Left lung (tissue), 10 donors: ENCODE results near the gene GSK3A. TPM values are rescaled to one million over a fixed set of nuclear protein-coding genes. Genes with fewer than 3 reads are reported as not detected.

Experiments used
- ATAC-seq: fragments of 200-7000 bp; cut with Tn5 transposase; one replicate; pipeline ENCODE4 v1.9.1; 2020; ENCODE audit warnings: moderate library complexity
- DNase-seq, 4 donors: peaks; one replicate each; pipeline ENCODE4 v3.0.0-alpha.2; 2013 to 2020
- H3K27ac ChIP-seq, 2 donors: fragments of 200-600 bp; sonication (generic) in 1 of 2; one replicate each; pipeline versions ENCODE4 v1.5.0 to v1.8.0; 2020 to 2021
- H3K27me3 ChIP-seq, 2 donors: fragments of 200-600 bp; sonication (generic) in 1 of 2; one replicate each; pipeline versions ENCODE4 v1.5.0 to v1.8.0; 2020 to 2021
- H3K36me3 ChIP-seq, 2 donors: fragments of 200-600 bp; sonication (generic) in 1 of 2; one replicate each; pipeline versions ENCODE4 v1.5.0 to v1.8.0; 2020 to 2021
- H3K4me1 ChIP-seq, 2 donors: fragments of 200-600 bp; one replicate each; pipeline ENCODE4 v1.8.0; 2021
- H3K4me3 ChIP-seq, 2 donors: fragments of 200-600 bp; sonication (generic) in 1 of 2; one replicate each; pipeline versions ENCODE4 v1.5.0 to v1.8.0; 2020 to 2021; ENCODE audit warnings: mild to moderate bottlenecking in 1 of 2
- H3K9me3 ChIP-seq, 2 donors: fragments of 200-600 bp; sonication (generic) in 1 of 2; one replicate each; pipeline versions ENCODE4 v1.5.0 to v1.8.0; 2020 to 2021
- intact Hi-C, 2 donors: fragments of 100-400 bp; cut with DNase I; formaldehyde crosslinking; loops; one replicate each; pipeline versions ENCODE4 v1.11.2 to v1.14.2; 2022
- polyA plus RNA-seq, 6 donors: library from polyadenylated mRNA; unstranded; fragments of 120-200 nt; gene quantifications; one replicate each; pipeline ENCODE4 v1.2.1, GENCODE V29; 2013; ENCODE audit not compliant: insufficient read length in 6 of 6
- total RNA-seq, 2 donors: library from RNA; stranded (reverse); fragmentation: NEBNext Ultra II Directional; extraction: Animal tissue kit (Norgen Biotek cat#: 25700); gene quantifications; one replicate each; pipeline ENCODE4 v1.2.1, GENCODE V29; 2021
- TF ChIP-seq, protein P1 (sequence below), 2 donors: fragments of 200-600 bp; sonication (generic) in 1 of 2; IDR thresholded peaks; one replicate each; pipeline versions ENCODE4 v1.5.0 to v1.8.0; 2021; ENCODE audit warnings: antibody characterized with exemption in 2 of 2
- donor health status: DM: no; HTN: yes; CAD: no.
- donor health status: DM: no; HTN: no; CAD: no.

Gene GSK3A
- total and polyA plus RNA-seq, 8 donors, result 33.4 to 67.4 (median 61.1) TPM

- DNase-seq, result peak in 1 of 4 donors; percentile 29
- Histone ChIP-seq H3K36me3 (peaks cover 0 to 43% of the 10 kb centered on the region in 2 donors), H3K4me1 (peaks cover 38 to 73% of the 10 kb centered on the region in 2 donors), H3K27ac (no peak overlapping the region), H3K9me3 (no peaks in the 10 kb centered on the region), H3K4me3 (no peak overlapping the region), H3K27me3 (no peaks in the 10 kb centered on the region)
- no peak for ATAC-seq
- intact Hi-C loops, result no loop called here
- TF ChIP-seq, protein P1, sequence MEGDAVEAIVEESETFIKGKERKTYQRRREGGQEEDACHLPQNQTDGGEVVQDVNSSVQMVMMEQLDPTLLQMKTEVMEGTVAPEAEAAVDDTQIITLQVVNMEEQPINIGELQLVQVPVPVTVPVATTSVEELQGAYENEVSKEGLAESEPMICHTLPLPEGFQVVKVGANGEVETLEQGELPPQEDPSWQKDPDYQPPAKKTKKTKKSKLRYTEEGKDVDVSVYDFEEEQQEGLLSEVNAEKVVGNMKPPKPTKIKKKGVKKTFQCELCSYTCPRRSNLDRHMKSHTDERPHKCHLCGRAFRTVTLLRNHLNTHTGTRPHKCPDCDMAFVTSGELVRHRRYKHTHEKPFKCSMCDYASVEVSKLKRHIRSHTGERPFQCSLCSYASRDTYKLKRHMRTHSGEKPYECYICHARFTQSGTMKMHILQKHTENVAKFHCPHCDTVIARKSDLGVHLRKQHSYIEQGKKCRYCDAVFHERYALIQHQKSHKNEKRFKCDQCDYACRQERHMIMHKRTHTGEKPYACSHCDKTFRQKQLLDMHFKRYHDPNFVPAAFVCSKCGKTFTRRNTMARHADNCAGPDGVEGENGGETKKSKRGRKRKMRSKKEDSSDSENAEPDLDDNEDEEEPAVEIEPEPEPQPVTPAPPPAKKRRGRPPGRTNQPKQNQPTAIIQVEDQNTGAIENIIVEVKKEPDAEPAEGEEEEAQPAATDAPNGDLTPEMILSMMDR (IDR thresholded peaks at IDR 0.05), result no peak
These were observed 31.8 kb upstream of the GSK3A start for GRCh38 chr19:42274065-42274682.

GRCh38 chr19:42273407-42274064, 31.1 kb upstream of the GSK3A start:
- Histone ChIP-seq H3K36me3 (peaks cover 0 to 43% of the 10 kb centered on the region in 2 donors), H3K9me3 (no peaks in the 10 kb centered on the region), H3K4me1 (peaks cover 31 to 67% of the 10 kb centered on the region in 2 donors), H3K27me3 (no peaks in the 10 kb centered on the region), H3K4me3 (no peak overlapping the region), H3K27ac (no peak overlapping the region)
- DNase-seq, result peak in 2 of 4 donors; percentile 33 to 73
- ATAC-seq, result no peak
- intact Hi-C loops, result no loop called here
- TF ChIP-seq, protein P1 (IDR thresholded peaks at IDR 0.05), result no peak

DNA sequence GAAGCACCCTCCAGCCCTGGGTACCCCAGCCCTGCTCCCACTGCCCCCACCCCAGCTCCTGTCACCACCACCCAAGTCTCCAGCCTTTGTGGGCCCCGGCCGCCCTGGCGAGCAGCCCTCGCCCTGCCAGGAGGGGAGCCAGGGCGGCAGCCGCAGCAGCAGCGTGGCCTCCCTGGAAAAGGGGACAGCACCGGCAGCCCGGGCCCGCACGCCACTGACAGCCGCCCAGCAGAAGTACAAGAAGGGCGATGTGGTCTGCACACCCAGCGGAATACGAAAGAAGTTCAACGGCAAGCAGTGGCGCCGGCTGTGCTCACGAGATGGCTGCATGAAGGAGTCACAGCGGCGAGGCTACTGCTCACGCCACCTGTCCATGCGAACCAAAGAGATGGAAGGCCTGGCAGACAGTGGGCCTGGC, 30.6 kb upstream of the GSK3A start:
- H3K9me3 ChIP-seq, result no peaks in the 10 kb centered on the region
- H3K4me1 ChIP-seq, result peaks cover 26 to 62% of the 10 kb centered on the region in 2 donors
- DNase-seq (peak in 1 of 4 donors; percentile 26), ATAC-seq (no peak)
- TF ChIP-seq, protein P1 (IDR thresholded peaks at IDR 0.05), result no peak
- intact Hi-C loops, result no loop called here
- no peaks in the 10 kb centered on the region for H3K27me3 ChIP-seq
- H3K27ac ChIP-seq, result no peak overlapping the region
- H3K4me3 ChIP-seq, result no peak overlapping the region
- peaks cover 0 to 43% of the 10 kb centered on the region in 2 donors for H3K36me3 ChIP-seq

GRCh38 chr19:42272535-42272897, 30.1 kb upstream of the GSK3A start:
- Histone ChIP-seq H3K4me3 (no peak overlapping the region), H3K27ac (no peak overlapping the region), H3K9me3 (no peaks in the 10 kb centered on the region), H3K27me3 (no peaks in the 10 kb centered on the region), H3K4me1 (peaks cover 21 to 62% of the 10 kb centered on the region in 2 donors), H3K36me3 (peaks cover 0 to 43% of the 10 kb centered on the region in 2 donors)
- no peak for ATAC-seq
- intact Hi-C loops, result no loop called here
- TF ChIP-seq, protein P1 (IDR thresholded peaks at IDR 0.05), result no peak
- DNase-seq, result peak in 1 of 4 donors; percentile 34

DNA sequence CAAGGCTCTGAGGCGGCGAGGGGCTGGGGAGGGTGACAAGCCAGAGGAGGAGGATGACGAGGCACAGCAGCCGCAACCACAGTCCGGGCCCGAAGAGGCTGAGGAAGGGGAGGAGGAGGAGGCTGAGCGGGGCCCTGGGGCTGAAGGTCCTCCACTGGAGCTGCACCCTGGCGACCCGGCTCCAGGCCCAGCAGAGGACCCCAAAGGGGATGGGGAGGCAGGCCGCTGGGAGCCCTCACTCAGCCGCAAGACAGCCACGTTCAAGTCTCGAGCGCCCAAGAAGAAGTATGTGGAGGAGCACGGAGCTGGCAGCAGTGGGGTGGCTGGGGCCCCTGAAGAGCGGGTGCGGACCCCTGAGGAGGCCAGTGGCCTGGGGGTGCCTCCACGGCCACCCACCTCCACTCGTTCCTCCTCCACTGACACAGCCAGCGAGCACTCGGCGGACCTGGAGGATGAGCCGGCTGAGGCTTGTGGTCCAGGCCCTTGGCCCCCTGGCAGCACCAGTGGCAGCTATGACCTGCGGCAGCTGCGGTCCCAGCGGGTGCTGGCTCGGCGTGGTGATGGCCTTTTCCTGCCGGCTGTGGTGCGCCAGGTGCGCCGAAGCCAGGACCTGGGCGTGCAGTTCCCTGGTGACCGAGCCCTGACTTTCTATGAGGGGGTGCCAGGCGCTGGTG, 29.6 kb upstream of the GSK3A start:
- TF ChIP-seq, protein P1 (IDR thresholded peaks at IDR 0.05), result no peak
- H3K4me1 ChIP-seq, result peaks cover 20 to 61% of the 10 kb centered on the region in 2 donors
- peak in 2 of 4 donors; percentile 34 to 75 for DNase-seq

More for the DNA sequence above, 29.6 kb upstream of the GSK3A start:
- no peak for ATAC-seq
- no peak overlapping the region for H3K27ac ChIP-seq
- H3K27me3 ChIP-seq, result no peaks in the 10 kb centered on the region
- intact Hi-C loops, result no loop called here
- no peak overlapping the region for H3K4me3 ChIP-seq
- peaks cover 0 to 43% of the 10 kb centered on the region in 2 donors for H3K36me3 ChIP-seq
- H3K9me3 ChIP-seq, result no peaks in the 10 kb centered on the region
